GM12878 (cell line): ENCODE results near the gene MRRF. TPM values are rescaled to one million over a fixed set of nuclear protein-coding genes. Genes with fewer than 3 reads are reported as not detected.
"Not testable (repeated sequence)": the region's sequence is repeated elsewhere in the genome, so short reads cannot be mapped to it uniquely, and the experiment has no call there.

ENCODE experiments used
- ATAC-seq: fragments of 200-7000 bp; cut with Tn5 transposase; 3 replicates; pipeline ENCODE4 v1.9.1; 2020; ENCODE audit warnings: mild to moderate bottlenecking, moderate library complexity
- BruUV-seq: library from RNA; stranded (reverse); fragments of 400-500 nt; replicated peaks from 2 replicates; lab custom pipeline; 2021; lab: Mats Ljungman, UMichigan
- CTCF ChIA-PET: fragments of 300-600 bp; sonication (Branson Sonifier 250); formaldehyde crosslinking; extraction: SDS; loops from one replicate; lab custom pipeline; 2021; ENCODE audit warnings: inconsistent platforms; lab: Yijun Ruan, JAX
- POLR2A ChIA-PET: fragments of 350-600 bp; formaldehyde crosslinking; extraction: SDS; loops from one replicate; lab custom pipeline; 2021; ENCODE audit warnings: inconsistent platforms; lab: Charles Lee
- RAD21 ChIA-PET: fragments of 300-600 bp; sonication (Branson Sonifier 250); formaldehyde crosslinking; loops from one replicate; lab custom pipeline; 2023; ENCODE audit warnings: antibody characterized with exemption; ENCODE audit not compliant: unreplicated experiment; lab: Charles Lee
- SMC1A ChIA-PET: fragments of 300-600 bp; sonication (Branson Sonifier 250); formaldehyde crosslinking; loops from one replicate; lab custom pipeline; 2023; ENCODE audit not compliant: unreplicated experiment, uncharacterized antibody; lab: Charles Lee
- DNase-seq: peaks from one replicate; pipeline ENCODE4 v3.0.0-alpha.2; 2011; ENCODE audit warnings: low read depth, low spot score
- FAIRE-seq: peaks from 3 replicates; lab custom pipeline; 2011; peaks lifted over from hg19 to GRCh38; lab: Jason Lieb, UNC
- H2AFZ ChIP-seq: 2 replicates; pipeline ENCODE4 v1.6.0; 2011; ENCODE audit warnings: low read depth, low read length, control low read depth; ENCODE audit not compliant: control insufficient read depth
- H3K27ac ChIP-seq: 2 replicates; pipeline ENCODE4 v1.5.1; 2011; ENCODE audit warnings: control low read depth; ENCODE audit not compliant: control insufficient read depth, insufficient read depth
- H3K27me3 ChIP-seq, 2 experiments: replicated peaks in 1 of 2; 2 replicates each; pipeline versions ENCODE4 v1.6.0 to v1.6.1; 2011; ENCODE audit warnings: low read length in 1 of 2; ENCODE audit not compliant: control insufficient read depth in 2 of 2, insufficient read depth in 2 of 2
- H3K36me3 ChIP-seq, 2 experiments: 2 replicates each; pipeline ENCODE4 v1.5.1; 2011; ENCODE audit warnings: low read length in 1 of 2; ENCODE audit not compliant: control insufficient read depth in 2 of 2, insufficient read depth in 2 of 2
- H3K4me1 ChIP-seq: 2 replicates; pipeline ENCODE4 v1.6.1; 2011; ENCODE audit warnings: mild to moderate bottlenecking, low read length, moderate library complexity, mixed read lengths; ENCODE audit not compliant: control insufficient read depth, insufficient read depth
- H3K4me2 ChIP-seq: 2 replicates; pipeline ENCODE4 v1.6.0; 2011; ENCODE audit warnings: control low read depth; ENCODE audit not compliant: control insufficient read depth, insufficient read depth
- H3K4me3 ChIP-seq: fragments of 200-600 bp; sonication (generic); 2 replicates; pipeline ENCODE4 v1.5.1; 2016
- H3K79me2 ChIP-seq: 2 replicates; pipeline ENCODE4 v1.6.0; 2011; ENCODE audit warnings: low read length; ENCODE audit not compliant: control insufficient read depth, insufficient read depth
- H3K9ac ChIP-seq: 2 replicates; pipeline ENCODE4 v1.8.0; 2011; ENCODE audit warnings: low read length, control low read depth, mixed read lengths; ENCODE audit not compliant: control insufficient read depth, insufficient read depth
- H3K9me3 ChIP-seq: replicated peaks from 3 replicates; pipeline ENCODE4 v1.5.1; 2011; ENCODE audit warnings: mild to moderate bottlenecking, low read length; ENCODE audit not compliant: control insufficient read depth, insufficient read depth
- H4K20me1 ChIP-seq: 2 replicates; pipeline ENCODE4 v1.6.0; 2011; ENCODE audit not compliant: control insufficient read depth, insufficient read depth
- EED ChIP-seq: sonication (generic); IDR thresholded peaks from 2 replicates; pipeline ENCODE4 v1.6.1; 2016; ENCODE audit warnings: antibody characterized with exemption, low read depth
- JUND ChIP-seq: IDR thresholded peaks from 2 replicates; pipeline ENCODE4 v1.6.1; 2012; ENCODE audit warnings: low read depth, mild to moderate bottlenecking, low read length, improper control_type of control experiment, moderate library complexity
- RUNX3 ChIP-seq: IDR thresholded peaks from 2 replicates; pipeline ENCODE4 v1.6.1; 2012; ENCODE audit warnings: low read length, inconsistent platforms
- SRF ChIP-seq, 2 experiments: IDR thresholded peaks; 2 replicates each; pipeline ENCODE4 v1.6.1; 2011; ENCODE audit warnings: low read depth in 2 of 2, low read length in 2 of 2, mild to moderate bottlenecking in 1 of 2, moderate library complexity in 1 of 2
- WGBS: methylation state at CpG from one replicate; pipeline ENCODE4 v1.1.6; 2016; ENCODE audit warnings: low lambda C conversion rate; ENCODE audit not compliant: insufficient replicate concordance, insufficient coverage; ENCODE audit errors: missing lambda C conversion rate; 5-methylcytosine and 5-hydroxymethylcytosine counted together
- in situ Hi-C: fragments of 300-500 bp; cut with MboI; formaldehyde crosslinking; loops from 9 replicates; pipeline ENCODE4 v1.14.3; 2018; ENCODE audit warnings: mixed read lengths
- intact Hi-C: fragments of 100-400 bp; cut with micrococcal nuclease; formaldehyde crosslinking; loops from one replicate; pipeline ENCODE4 v1.14.2; 2022; ENCODE audit not compliant: unreplicated experiment
- polyA plus RNA-seq, 11 experiments: library from polyadenylated mRNA; depleted of rRNA in 4 of 11; unstranded in 6 of 11; stranded (reverse) in 5 of 11; fragments of >200 nt; fragmentation: Nextera tagmentation in 4 of 11; fragmentation: Illumina TruSeq in 1 of 11; extraction: Ambion mirVana in 4 of 11; extraction: Trizol in 1 of 11; gene quantifications; 1 replicate in 1 of 11; 2 replicates in 10 of 11; pipeline versions ENCODE4 v1.2.1 to v1.2.3, GENCODE V29; 2011 to 2016; ENCODE audit warnings: inconsistent platforms in 2 of 11, missing spikeins in 2 of 11, low read depth in 1 of 11
- total RNA-seq, 4 experiments: library from RNA; depleted of rRNA in 3 of 4; stranded (reverse); fragments of >200 nt in 3 of 4; fragmentation: Illumina TruSeq in 1 of 4; extraction: Trizol in 1 of 4; gene quantifications; 2 replicates each; pipeline versions ENCODE4 v1.2.1 to v1.2.3, GENCODE V29; 2013 to 2021
- TF ChIP-seq, protein P1 (sequence below): IDR thresholded peaks from 2 replicates; pipeline ENCODE4 v1.6.1; 2011; ENCODE audit warnings: borderline replicate concordance, low read depth, mild to moderate bottlenecking, moderate library complexity, low read length; ENCODE audit not compliant: insufficient read depth, poor library complexity, severe bottlenecking

Gene MRRF
- total and polyA plus RNA-seq, 10 of the 15 experiments (the other 5 are each of a cell fraction or from before 2014, with no cell fraction given): 64.8 to 112 (median 76.4) TPM

DNA sequence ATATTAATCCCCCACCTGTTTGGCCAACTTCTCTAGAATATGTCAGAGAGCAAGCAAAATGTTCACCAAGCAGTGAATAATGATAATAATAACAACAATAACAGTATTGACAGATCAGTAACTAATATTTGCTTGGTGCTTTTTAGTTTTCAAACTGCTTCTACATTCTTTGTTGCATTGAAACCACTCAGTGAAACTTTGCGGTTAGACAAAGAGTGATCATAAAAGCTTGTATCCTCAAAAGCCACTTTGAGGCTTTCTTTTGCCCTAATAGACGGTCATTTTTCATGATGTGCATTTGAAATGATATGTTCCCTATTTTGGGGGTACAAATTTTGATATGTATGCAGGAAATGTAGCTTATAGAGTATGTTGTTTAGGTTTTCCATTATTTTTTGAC, 62.5 kb downstream of the MRRF start:
- intact Hi-C loops: no loop called here
- CTCF ChIA-PET: interaction anchor here (1.2 to 2.2 kb wide), 4 partner anchors 24 to 229 kb away, joined by 3 to 9 read pairs (median 5); no protein-coding TSS in a partner anchor
- H3K79me2 ChIP-seq: no peaks in the 10 kb centered on the region

DNA sequence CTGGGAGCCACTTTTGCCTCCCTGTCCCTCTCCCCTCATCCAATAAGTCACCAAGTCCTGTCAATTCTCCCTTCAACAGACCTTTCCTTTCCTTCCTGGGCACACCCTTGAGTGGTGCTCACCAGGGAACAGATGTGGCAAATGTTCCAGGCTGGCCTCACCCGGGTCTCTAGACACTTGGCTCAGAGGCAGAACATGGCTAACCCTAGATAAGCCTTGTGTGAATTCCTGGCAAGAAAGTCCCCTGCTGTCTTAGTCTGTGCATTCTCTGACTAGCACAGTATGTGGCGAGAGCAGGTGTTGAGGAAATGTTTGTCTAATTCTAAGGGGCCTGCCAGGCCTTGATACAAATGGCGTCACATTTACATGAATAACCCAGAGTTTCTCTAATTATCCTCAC, 64.9 kb downstream of the MRRF start:
- peaks cover 4% of the 10 kb centered on the region; the same call in 1 of the 2 replicates for H3K4me1 ChIP-seq
- no peaks in the 10 kb centered on the region for H3K27me3 ChIP-seq
- no TSS peak for BruUV-seq
- DNase-seq: no peak
- FAIRE-seq: no peak
- no peak overlapping the region for H3K4me2 ChIP-seq
- in situ Hi-C loops: no loop called here
- intact Hi-C loops: no loop called here
- ATAC-seq: no peak
- no peaks in the 10 kb centered on the region; a peak in 2 of 4 replicates for H3K36me3 ChIP-seq
- ChIA-PET RAD21 (no interaction called here), POLR2A (no interaction called here), SMC1A (interaction anchor here (1.8 kb wide), 1 partner anchor 204 kb away, joined by 4 read pairs; no protein-coding TSS in a partner anchor), CTCF (no interaction called here)
- no peak overlapping the region for H3K9ac ChIP-seq
- WGBS: 100% methylated on average over 3 of the region's 3 CpGs
- H3K4me3 ChIP-seq: no peak overlapping the region
- H3K27ac ChIP-seq: no peak overlapping the region
- no peaks in the 10 kb centered on the region for H3K79me2 ChIP-seq
- H2AFZ ChIP-seq: no peak overlapping the region
- H3K9me3 ChIP-seq: no peaks in the 10 kb centered on the region
- H4K20me1 ChIP-seq: no peaks in the 10 kb centered on the region
- TF ChIP-seq, protein P1, sequence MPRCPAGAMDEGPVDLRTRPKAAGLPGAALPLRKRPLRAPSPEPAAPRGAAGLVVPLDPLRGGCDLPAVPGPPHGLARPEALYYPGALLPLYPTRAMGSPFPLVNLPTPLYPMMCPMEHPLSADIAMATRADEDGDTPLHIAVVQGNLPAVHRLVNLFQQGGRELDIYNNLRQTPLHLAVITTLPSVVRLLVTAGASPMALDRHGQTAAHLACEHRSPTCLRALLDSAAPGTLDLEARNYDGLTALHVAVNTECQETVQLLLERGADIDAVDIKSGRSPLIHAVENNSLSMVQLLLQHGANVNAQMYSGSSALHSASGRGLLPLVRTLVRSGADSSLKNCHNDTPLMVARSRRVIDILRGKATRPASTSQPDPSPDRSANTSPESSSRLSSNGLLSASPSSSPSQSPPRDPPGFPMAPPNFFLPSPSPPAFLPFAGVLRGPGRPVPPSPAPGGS: no peak
- TF ChIP-seq JUND (no peak), EED (no peak)

More for the DNA sequence above, 62.5 kb downstream of the MRRF start:
- TF ChIP-seq RUNX3: peak; percentile 32
- no peak for TF ChIP-seq SRF (IDR thresholded peaks at IDR 0.05; ENCODE audit: low read depth in 2 of 2, low read length in 2 of 2)
- POLR2A ChIA-PET: no interaction called here
- no peaks in the 10 kb centered on the region for H3K9me3 ChIP-seq
- RAD21 ChIA-PET: interaction anchor here (1.1 kb wide), 1 partner anchor 23 kb away, joined by 4 read pairs; no protein-coding TSS in a partner anchor
- in situ Hi-C loops: no loop called here
- H3K9ac ChIP-seq: no peak overlapping the region
- H2AFZ ChIP-seq: no peak overlapping the region
- H3K27me3 ChIP-seq: no peaks in the 10 kb centered on the region
- DNase-seq (no peak), ATAC-seq (peak; percentile 75), FAIRE-seq (no peak)
- H3K36me3 ChIP-seq: peaks cover 8 to 11% of the 10 kb centered on the region in 2 experiments; a peak in 3 of 4 replicates
- peaks cover 4% of the 10 kb centered on the region; the same call in 1 of the 2 replicates for H3K4me1 ChIP-seq
- no peak overlapping the region for H3K4me3 ChIP-seq
- no peak overlapping the region for H3K27ac ChIP-seq
- no peaks in the 10 kb centered on the region for H4K20me1 ChIP-seq
- WGBS: 47% methylated on average over 2 of the region's 2 CpGs
- SMC1A ChIA-PET: interaction anchor here (0.7 to 1.5 kb wide), 3 partner anchors 9 to 13 kb away, joined by 3 read pairs; no protein-coding TSS in a partner anchor
- no TSS peak for BruUV-seq
- no peak overlapping the region for H3K4me2 ChIP-seq

DNA sequence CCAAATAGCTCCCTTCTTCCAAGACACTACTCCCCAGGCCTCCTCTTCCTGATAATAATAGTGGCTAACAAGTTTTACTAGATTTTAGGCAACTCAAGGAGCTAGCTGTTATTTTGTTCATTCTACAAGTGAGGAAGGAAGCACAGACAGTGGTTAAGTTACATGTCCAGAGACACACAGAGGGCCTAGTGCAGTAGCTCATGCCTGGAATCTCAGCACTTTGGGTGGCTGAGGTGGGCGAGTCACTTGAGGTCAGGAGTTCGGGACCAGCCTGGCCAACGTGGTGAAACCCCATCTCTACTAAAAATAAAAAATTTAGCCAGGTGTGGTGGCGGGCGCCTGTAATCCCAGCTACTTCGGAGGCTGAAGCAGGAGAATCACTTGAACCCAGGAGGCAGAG, 65.8 kb downstream of the MRRF start:
- intact Hi-C loops, POLR2A ChIA-PET, BruUV-seq, H3K36me3 ChIP-seq, H3K9me3 ChIP-seq, H4K20me1 ChIP-seq, H3K27me3 ChIP-seq, ATAC-seq, FAIRE-seq, in situ Hi-C loops, H3K4me2 ChIP-seq, H3K4me3 ChIP-seq, RAD21 ChIA-PET, DNase-seq, H3K27ac ChIP-seq, H3K79me2 ChIP-seq, H3K4me1 ChIP-seq, H3K9ac ChIP-seq, H2AFZ ChIP-seq: not testable (repeated sequence)
- WGBS: 87% methylated on average over 6 of the region's 6 CpGs
- CTCF ChIA-PET: interaction anchor here (1.3 to 1.7 kb wide), 3 partner anchors 20 to 231 kb away, joined by 4 to 6 read pairs (median 5); no protein-coding TSS in a partner anchor
- SMC1A ChIA-PET: interaction anchor here (1.8 kb wide), 1 partner anchor 205 kb away, joined by 4 read pairs; no protein-coding TSS in a partner anchor
